Testis (tissue), 3 donors: Measurements from ENCODE around the gene NCKAP5. TPM values are rescaled to one million over a fixed set of nuclear protein-coding genes. Genes with fewer than 3 reads are reported as not detected.

ENCODE experiments used
- DNase-seq: peaks from one replicate; pipeline ENCODE4 v3.0.0-alpha.2; 2019
- H3K27ac ChIP-seq, 2 donors: fragments of 200-600 bp; sonication (generic); one replicate each; pipeline ENCODE4 v1.5.1; 2019
- H3K27me3 ChIP-seq: fragments of 200-600 bp; sonication (generic); one replicate; pipeline ENCODE4 v1.5.1; 2019
- H3K36me3 ChIP-seq: fragments of 200-600 bp; sonication (generic); one replicate; pipeline ENCODE4 v1.5.1; 2017; ENCODE audit warnings: low read depth; ENCODE audit errors: missing control alignments
- H3K4me1 ChIP-seq: fragments of 200-600 bp; sonication (generic); one replicate; pipeline ENCODE4 v1.5.1; 2019
- H3K4me3 ChIP-seq, 2 donors: fragments of 200-600 bp; sonication (generic); one replicate each; pipeline ENCODE4 v1.5.1; 2017 to 2019
- H3K9me3 ChIP-seq: fragments of 200-600 bp; sonication (generic); one replicate; pipeline ENCODE4 v1.5.1; 2017
- POLR2A ChIP-seq: fragments of 450-650 bp; IDR thresholded peaks from one replicate; pipeline ENCODE4 v1.6.1; 2017; ENCODE audit warnings: antibody characterized with exemption, mild to moderate bottlenecking, moderate library complexity
- WGBS, 2 donors: methylation state at CpG; one replicate each; pipeline ENCODE4 v1.1.5; 2018; 5-methylcytosine and 5-hydroxymethylcytosine counted together
- intact Hi-C: fragments of 100-400 bp; cut with DNase I; formaldehyde crosslinking; loops from one replicate; pipeline ENCODE4 v1.15.1; 2023; ENCODE audit warnings: low total_unique reads
- polyA plus RNA-seq: library from polyadenylated mRNA; stranded (reverse); fragments of 350-450 nt; fragmentation: Illumina TruSeq; extraction: RNeasy Lipid Tissue Mini Kit (QIAGEN cat#74804); gene quantifications from one replicate; pipeline ENCODE4 v1.2.3, GENCODE V29; 2014; ENCODE audit warnings: low read depth, low replicate concordance; ENCODE audit not compliant: insufficient read depth
- total RNA-seq, 2 donors: library from RNA; depleted of rRNA; stranded (reverse); fragments of >200 nt; gene quantifications; one replicate each; pipeline ENCODE4 v1.2.3, GENCODE V29; 2016
- TF ChIP-seq, protein P1 (sequence below), 3 experiments: fragments of 450-650 bp in 2 of 3; fragments of 200-600 bp in 1 of 3; sonication (generic) in 1 of 3; IDR thresholded peaks; one replicate each; pipeline ENCODE4 v1.5.1; 2016 to 2019; ENCODE audit warnings: antibody characterized with exemption in 3 of 3, mild to moderate bottlenecking in 2 of 3, moderate library complexity in 1 of 3

The NCKAP5 gene
- total and polyA plus RNA-seq, 3 donors from 2014 or later = 3.0 to 7.6 (median 6.3) TPM

DNA sequence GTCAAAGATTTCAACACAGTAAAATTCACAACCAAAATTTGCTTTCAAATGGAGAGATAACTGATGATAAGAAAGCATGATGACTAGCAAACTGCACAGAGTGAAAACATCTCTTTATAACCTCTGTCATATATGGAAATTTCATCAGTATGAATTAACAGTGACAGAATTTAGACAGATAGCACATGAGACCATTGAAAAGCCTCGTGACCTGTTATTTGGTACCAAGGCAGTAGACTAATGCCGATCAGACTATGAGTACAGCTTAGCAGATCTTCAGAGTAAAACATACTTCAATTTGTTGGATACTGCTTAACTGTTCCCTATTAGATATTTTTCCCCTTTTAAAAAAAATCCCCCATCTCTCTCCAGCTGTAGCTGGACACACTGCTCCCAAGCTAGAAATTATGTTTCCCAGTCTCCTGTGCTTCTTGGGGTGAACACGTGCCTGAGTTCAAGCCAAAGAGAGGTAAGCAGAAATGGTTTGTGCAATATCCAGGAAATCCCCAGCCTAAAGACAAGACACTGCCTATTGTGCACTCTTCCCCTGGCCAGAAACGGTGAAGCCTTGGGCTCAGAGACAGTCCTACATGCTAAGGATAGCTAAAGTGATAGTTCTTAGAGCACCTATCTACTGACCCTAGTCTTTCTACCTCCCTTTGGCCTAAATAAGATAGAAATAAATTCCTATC lies 256.1 kb downstream of the NCKAP5 start:
- Histone ChIP-seq H3K4me1 (no peaks in the 10 kb centered on the region), H3K9me3 (no peaks in the 10 kb centered on the region), H3K36me3 (no peaks in the 10 kb centered on the region), H3K27ac (no peak overlapping the region), H3K4me3 (no peak overlapping the region), H3K27me3 (no peaks in the 10 kb centered on the region)
- DNase-seq = no peak
- WGBS, 2 donors = 70 to 87% methylated on average over 4 of the region's 4 CpGs
- TF ChIP-seq, protein P1, sequence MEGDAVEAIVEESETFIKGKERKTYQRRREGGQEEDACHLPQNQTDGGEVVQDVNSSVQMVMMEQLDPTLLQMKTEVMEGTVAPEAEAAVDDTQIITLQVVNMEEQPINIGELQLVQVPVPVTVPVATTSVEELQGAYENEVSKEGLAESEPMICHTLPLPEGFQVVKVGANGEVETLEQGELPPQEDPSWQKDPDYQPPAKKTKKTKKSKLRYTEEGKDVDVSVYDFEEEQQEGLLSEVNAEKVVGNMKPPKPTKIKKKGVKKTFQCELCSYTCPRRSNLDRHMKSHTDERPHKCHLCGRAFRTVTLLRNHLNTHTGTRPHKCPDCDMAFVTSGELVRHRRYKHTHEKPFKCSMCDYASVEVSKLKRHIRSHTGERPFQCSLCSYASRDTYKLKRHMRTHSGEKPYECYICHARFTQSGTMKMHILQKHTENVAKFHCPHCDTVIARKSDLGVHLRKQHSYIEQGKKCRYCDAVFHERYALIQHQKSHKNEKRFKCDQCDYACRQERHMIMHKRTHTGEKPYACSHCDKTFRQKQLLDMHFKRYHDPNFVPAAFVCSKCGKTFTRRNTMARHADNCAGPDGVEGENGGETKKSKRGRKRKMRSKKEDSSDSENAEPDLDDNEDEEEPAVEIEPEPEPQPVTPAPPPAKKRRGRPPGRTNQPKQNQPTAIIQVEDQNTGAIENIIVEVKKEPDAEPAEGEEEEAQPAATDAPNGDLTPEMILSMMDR (IDR thresholded peaks at IDR 0.05) = no peak
- TF ChIP-seq POLR2A = no peak
- intact Hi-C loops = no loop called here

DNA sequence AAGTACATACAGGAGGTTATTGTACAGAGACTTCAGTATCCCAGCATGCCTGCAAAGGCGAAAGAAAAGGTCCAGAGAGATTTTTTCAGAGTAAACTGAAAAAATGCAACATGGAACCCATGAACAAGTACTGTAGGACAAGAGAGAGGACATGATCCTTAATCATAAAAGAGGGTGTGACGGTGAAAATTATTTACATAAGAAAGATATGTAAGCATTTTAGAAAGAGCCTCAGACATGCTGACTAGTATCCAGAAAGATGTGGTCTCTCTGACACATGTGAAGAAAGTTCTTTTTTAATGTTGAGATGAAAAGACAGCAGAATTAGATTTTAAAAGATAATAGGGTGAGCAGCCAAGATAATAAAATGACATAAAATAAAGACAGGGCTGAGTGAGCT lies 262.0 kb downstream of the NCKAP5 start:
- H3K4me1 ChIP-seq = no peaks in the 10 kb centered on the region
- H3K9me3 ChIP-seq = no peaks in the 10 kb centered on the region
- H3K36me3 ChIP-seq = no peaks in the 10 kb centered on the region
- H3K4me3 ChIP-seq = no peak overlapping the region
- 93 to 94% methylated on average over 2 of the region's 2 CpGs for WGBS, 2 donors
- H3K27ac ChIP-seq = no peak overlapping the region
- no peak for DNase-seq
- no peak for TF ChIP-seq POLR2A
- TF ChIP-seq, protein P1 (IDR thresholded peaks at IDR 0.05) = no peak
- no peaks in the 10 kb centered on the region for H3K27me3 ChIP-seq
- intact Hi-C loops = no loop called here

DNA sequence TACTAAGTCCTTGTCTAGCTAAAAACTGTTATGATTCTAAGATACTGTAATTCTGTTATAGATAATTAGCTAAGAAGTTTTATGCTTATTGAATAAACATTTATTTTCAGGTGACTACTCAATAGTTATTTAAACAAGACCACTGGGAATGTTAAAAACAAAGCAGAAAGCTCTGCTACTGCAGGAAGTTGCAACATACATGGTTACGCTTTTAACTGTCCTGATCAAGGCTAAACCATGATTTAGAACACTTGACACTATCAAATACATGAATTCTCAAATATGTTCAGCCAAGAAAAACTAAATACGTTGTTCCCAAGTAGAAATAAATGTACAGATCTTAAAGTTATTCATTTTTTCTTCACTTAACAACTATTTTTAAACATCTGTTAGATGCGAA lies 263.9 kb downstream of the NCKAP5 start:
- Histone ChIP-seq H3K27me3 (no peaks in the 10 kb centered on the region), H3K4me1 (no peaks in the 10 kb centered on the region), H3K27ac (no peak overlapping the region), H3K36me3 (no peaks in the 10 kb centered on the region), H3K4me3 (no peak overlapping the region), H3K9me3 (no peaks in the 10 kb centered on the region)
- DNase-seq = no peak
- no peak for TF ChIP-seq POLR2A
- TF ChIP-seq, protein P1 (IDR thresholded peaks at IDR 0.05) = no peak
- 57 to 60% methylated on average over 3 of the region's 3 CpGs for WGBS, 2 donors
- intact Hi-C loops = no loop called here

DNA sequence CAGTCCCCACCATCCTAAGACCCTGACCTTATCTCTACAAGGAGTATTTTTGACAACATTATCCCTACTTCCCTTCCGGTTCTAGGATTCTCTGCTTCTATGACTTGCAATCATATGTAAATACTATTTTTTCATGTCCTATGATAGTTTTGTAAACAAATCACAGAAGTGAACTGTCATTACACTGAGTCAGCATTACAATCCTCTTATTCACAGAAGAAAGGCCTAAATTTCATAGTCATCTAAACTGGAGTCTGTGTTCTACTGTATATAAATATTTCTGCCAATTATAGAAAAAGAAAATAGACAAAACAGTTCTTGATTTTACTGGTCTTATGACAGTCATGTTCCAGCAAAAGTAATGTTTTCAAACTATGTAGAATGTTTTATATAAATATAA lies 265.1 kb downstream of the NCKAP5 start:
- TF ChIP-seq, protein P1 (IDR thresholded peaks at IDR 0.05) = no peak
- TF ChIP-seq POLR2A = no peak
- Histone ChIP-seq H3K4me1 (no peaks in the 10 kb centered on the region), H3K27ac (no peak overlapping the region), H3K27me3 (no peaks in the 10 kb centered on the region), H3K4me3 (no peak overlapping the region), H3K36me3 (no peaks in the 10 kb centered on the region), H3K9me3 (no peaks in the 10 kb centered on the region)
- 80 to 93% methylated on average over 1 of the region's 1 CpG for WGBS, 2 donors
- intact Hi-C loops = no loop called here
- no peak for DNase-seq

DNA sequence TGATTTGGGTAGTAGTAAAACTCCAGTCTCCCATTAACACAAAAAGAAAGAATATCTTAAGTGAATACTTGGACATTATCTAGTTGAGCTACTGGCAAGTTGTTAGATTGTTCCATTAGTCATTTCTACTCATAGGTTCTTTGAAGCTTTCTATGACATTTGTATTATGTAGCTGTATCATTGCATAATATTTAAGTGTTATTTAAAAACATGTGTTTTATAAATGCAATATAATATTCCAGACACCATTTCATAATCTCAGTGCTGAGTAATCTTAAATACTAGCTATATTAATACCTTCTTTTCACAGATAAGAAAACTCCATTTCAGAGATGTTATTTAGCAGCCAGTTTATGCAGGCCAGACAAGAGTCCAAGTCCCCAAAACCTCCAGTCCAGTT lies 271.9 kb downstream of the NCKAP5 start:
- no peaks in the 10 kb centered on the region for H3K36me3 ChIP-seq

More for the DNA sequence above, 271.9 kb downstream of the NCKAP5 start:
- TF ChIP-seq POLR2A = no peak
- TF ChIP-seq, protein P1 (IDR thresholded peaks at IDR 0.05) = no peak
- Histone ChIP-seq H3K4me1 (no peaks in the 10 kb centered on the region), H3K9me3 (no peaks in the 10 kb centered on the region), H3K27me3 (no peaks in the 10 kb centered on the region), H3K4me3 (no peak overlapping the region), H3K27ac (no peak overlapping the region)
- no peak for DNase-seq
- intact Hi-C loops = no loop called here
